Activated CD4-positive, alpha-beta T cell treated with anti-CD3 and anti-CD28 coated beads, Interleukin-2, amount 10 ng/mL, durations not matched to agents 24 days and 14 days (primary cell): ENCODE data around the gene NBPF26. TPM values are rescaled to one million over a fixed set of nuclear protein-coding genes. Genes with fewer than 3 reads are reported as not detected.
"Not testable (repeated sequence)": the region's sequence is repeated elsewhere in the genome, so short reads cannot be mapped to it uniquely, and the experiment has no call there.

Experiments used
- DNase-seq: peaks from one replicate; pipeline ENCODE4 v3.0.0; 2022
- H3K27ac Mint-ChIP-seq: one replicate; pipeline ENCODE4 v1.8.0; 2022; ENCODE audit warnings: mild to moderate bottlenecking, mixed read lengths
- H3K27me3 Mint-ChIP-seq: one replicate; pipeline ENCODE4 v1.8.0; 2022; ENCODE audit warnings: mixed read lengths
- H3K36me3 Mint-ChIP-seq: one replicate; pipeline ENCODE4 v1.8.0; 2022; ENCODE audit warnings: low read depth, mild to moderate bottlenecking, mixed read lengths
- H3K4me1 Mint-ChIP-seq: one replicate; pipeline ENCODE4 v1.8.0; 2021; ENCODE audit warnings: mixed read lengths
- H3K4me3 Mint-ChIP-seq: one replicate; pipeline ENCODE4 v1.8.0; 2022; ENCODE audit warnings: mild to moderate bottlenecking, moderate library complexity, mixed read lengths
- H3K9me3 Mint-ChIP-seq: one replicate; pipeline ENCODE4 v1.8.0; 2021; ENCODE audit warnings: mixed read lengths
- intact Hi-C: fragments of 100-400 bp; cut with micrococcal nuclease; formaldehyde crosslinking; loops from one replicate; pipeline ENCODE4 v1.15.1; 2023
- total RNA-seq: library from RNA; stranded (reverse); gene quantifications from 2 replicates; pipeline ENCODE4 v1.2.3, GENCODE V29; 2022

The NBPF26 gene
- total RNA-seq: 6.5 and 6.9 TPM in 2 replicates

- intact Hi-C loops, H3K27ac Mint-ChIP-seq, H3K36me3 Mint-ChIP-seq, H3K4me3 Mint-ChIP-seq, H3K9me3 Mint-ChIP-seq, H3K27me3 Mint-ChIP-seq, H3K4me1 Mint-ChIP-seq: not testable (repeated sequence)
- DNase-seq: peak; percentile 85
These were observed at the start of gene NBPF26 for GRCh38 chr1:120723715-120724402. NBPF26 (plus strand) TSS chr1:120723945.

- intact Hi-C loops: not testable (repeated sequence)
These were observed 43.5 kb upstream of the NBPF26 start for GRCh38 chr1:120680106-120680819.

DNA sequence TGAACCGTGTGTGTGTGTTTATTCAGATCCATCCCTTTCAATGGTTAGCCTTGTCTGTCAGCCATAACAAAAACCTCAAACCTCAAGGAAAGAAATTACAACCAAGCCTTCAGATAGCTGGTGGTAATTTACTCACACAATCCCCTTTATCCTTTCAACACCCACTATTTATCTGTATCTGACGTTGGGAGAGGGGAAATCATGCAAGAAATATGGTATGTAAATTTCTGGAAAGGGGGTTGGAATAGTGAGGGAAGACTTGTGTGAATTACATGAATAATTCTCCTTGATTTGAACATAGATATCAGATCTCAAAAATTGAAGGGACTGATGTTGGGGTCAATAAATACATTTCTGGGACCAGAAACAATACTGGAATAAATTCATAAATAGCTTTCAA lies 42.8 kb upstream of the NBPF26 start:
- H3K4me3 Mint-ChIP-seq, H3K27ac Mint-ChIP-seq, H3K9me3 Mint-ChIP-seq, H3K4me1 Mint-ChIP-seq, H3K27me3 Mint-ChIP-seq, intact Hi-C loops, DNase-seq, H3K36me3 Mint-ChIP-seq: not testable (repeated sequence)

More at GRCh38 chr1:120680106-120680819, 43.5 kb upstream of the NBPF26 start:
- not testable (repeated sequence) for H3K4me1 Mint-ChIP-seq, H3K4me3 Mint-ChIP-seq, H3K36me3 Mint-ChIP-seq, H3K27me3 Mint-ChIP-seq, H3K9me3 Mint-ChIP-seq, H3K27ac Mint-ChIP-seq, DNase-seq

DNA sequence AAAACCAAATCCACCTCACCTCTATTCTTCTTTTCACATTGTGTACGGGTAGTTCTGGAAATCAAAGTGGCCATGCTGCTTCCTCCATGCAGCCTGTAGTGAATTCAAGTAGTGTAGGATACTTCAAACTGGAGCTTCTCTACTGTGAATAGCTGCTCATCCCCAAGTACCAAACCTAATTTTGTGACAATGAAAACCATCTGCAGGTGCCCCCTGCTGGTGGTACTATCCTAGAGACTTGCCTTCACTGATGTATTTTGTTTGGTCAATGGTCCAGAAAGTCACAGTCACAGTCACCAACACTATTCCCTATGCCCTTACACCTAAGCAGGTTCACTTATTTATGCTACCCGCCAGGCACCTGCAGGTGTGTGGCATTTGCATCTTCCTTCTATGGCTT lies 39.3 kb upstream of the NBPF26 start:
- H3K4me3 Mint-ChIP-seq, H3K27ac Mint-ChIP-seq, H3K4me1 Mint-ChIP-seq, H3K36me3 Mint-ChIP-seq, intact Hi-C loops, H3K9me3 Mint-ChIP-seq, H3K27me3 Mint-ChIP-seq, DNase-seq: not testable (repeated sequence)

GRCh38 chr1:120685622-120686021 lies 38.1 kb upstream of the NBPF26 start:
- DNase-seq, H3K4me1 Mint-ChIP-seq, H3K27ac Mint-ChIP-seq, H3K9me3 Mint-ChIP-seq, intact Hi-C loops, H3K36me3 Mint-ChIP-seq, H3K4me3 Mint-ChIP-seq, H3K27me3 Mint-ChIP-seq: not testable (repeated sequence)

- H3K27me3 Mint-ChIP-seq, H3K36me3 Mint-ChIP-seq, DNase-seq, intact Hi-C loops, H3K4me1 Mint-ChIP-seq, H3K9me3 Mint-ChIP-seq, H3K27ac Mint-ChIP-seq, H3K4me3 Mint-ChIP-seq: not testable (repeated sequence)
These were observed 36.5 kb upstream of the NBPF26 start for GRCh38 chr1:120687250-120687649.

GRCh38 chr1:120700807-120701562 lies 22.8 kb upstream of the NBPF26 start:
- H3K4me3 Mint-ChIP-seq: peak overlapping the region; percentile 47
- H3K36me3 Mint-ChIP-seq, H3K27me3 Mint-ChIP-seq, intact Hi-C loops, H3K27ac Mint-ChIP-seq, H3K4me1 Mint-ChIP-seq, H3K9me3 Mint-ChIP-seq: not testable (repeated sequence)
- DNase-seq: peak; percentile 48

DNA sequence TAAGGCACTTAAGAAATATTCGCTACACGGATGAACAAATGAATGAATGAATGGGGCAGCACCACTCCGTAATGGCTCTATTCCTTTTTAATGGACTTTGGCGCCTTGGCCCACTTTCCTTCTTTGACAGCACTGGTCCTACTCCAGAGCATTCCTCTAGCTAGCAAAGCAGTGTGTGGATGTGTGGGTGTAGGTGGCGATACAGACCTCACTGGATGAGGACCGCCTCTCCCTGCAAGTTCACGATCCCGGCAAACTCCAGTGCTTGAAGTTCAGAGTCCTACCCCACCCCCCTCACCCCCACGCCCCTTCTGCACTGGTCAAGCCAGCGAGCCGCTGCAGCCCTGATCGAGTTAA lies 409 bp upstream of the NBPF26 start:
- H3K27ac Mint-ChIP-seq, H3K4me3 Mint-ChIP-seq, H3K4me1 Mint-ChIP-seq, DNase-seq, H3K36me3 Mint-ChIP-seq, intact Hi-C loops, H3K27me3 Mint-ChIP-seq, H3K9me3 Mint-ChIP-seq: not testable (repeated sequence)

- intact Hi-C loops, H3K27ac Mint-ChIP-seq, H3K4me3 Mint-ChIP-seq, H3K27me3 Mint-ChIP-seq, H3K4me1 Mint-ChIP-seq, H3K36me3 Mint-ChIP-seq, DNase-seq, H3K9me3 Mint-ChIP-seq: not testable (repeated sequence)
These were observed 762 bp downstream of the NBPF26 start for GRCh38 chr1:120724507-120724906.

GRCh38 chr1:120728811-120729210 lies 5.1 kb downstream of the NBPF26 start:
- H3K9me3 Mint-ChIP-seq, intact Hi-C loops, H3K27me3 Mint-ChIP-seq, H3K4me3 Mint-ChIP-seq, DNase-seq, H3K27ac Mint-ChIP-seq, H3K4me1 Mint-ChIP-seq, H3K36me3 Mint-ChIP-seq: not testable (repeated sequence)

GRCh38 chr1:120769090-120769489 lies 45.3 kb downstream of the NBPF26 start:
- H3K27ac Mint-ChIP-seq, H3K36me3 Mint-ChIP-seq, H3K27me3 Mint-ChIP-seq, H3K9me3 Mint-ChIP-seq, H3K4me1 Mint-ChIP-seq, H3K4me3 Mint-ChIP-seq, intact Hi-C loops: not testable (repeated sequence)
- peak; percentile 53 for DNase-seq

DNA sequence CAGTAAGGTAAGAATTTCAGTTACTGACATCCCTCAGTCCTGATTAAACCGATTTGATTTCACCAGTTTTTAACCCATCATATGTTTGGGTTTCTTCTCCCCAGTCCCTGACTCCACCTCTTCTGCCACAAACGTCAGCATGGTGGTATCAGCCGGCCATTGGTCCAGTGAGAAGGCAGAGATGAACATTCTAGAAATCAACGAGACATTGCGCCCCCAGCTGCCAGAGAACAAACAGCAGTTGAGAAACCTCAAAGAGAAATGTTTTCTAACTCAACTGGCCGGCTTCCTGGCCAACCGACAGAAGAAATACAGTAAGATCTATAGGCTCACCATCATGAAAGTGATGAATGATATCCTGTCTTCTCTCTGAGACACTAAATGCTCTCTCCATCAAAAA lies 81.7 kb downstream of the NBPF26 start:
- H3K4me3 Mint-ChIP-seq, H3K27ac Mint-ChIP-seq, intact Hi-C loops, H3K27me3 Mint-ChIP-seq, H3K36me3 Mint-ChIP-seq, H3K4me1 Mint-ChIP-seq, H3K9me3 Mint-ChIP-seq, DNase-seq: not testable (repeated sequence)

DNA sequence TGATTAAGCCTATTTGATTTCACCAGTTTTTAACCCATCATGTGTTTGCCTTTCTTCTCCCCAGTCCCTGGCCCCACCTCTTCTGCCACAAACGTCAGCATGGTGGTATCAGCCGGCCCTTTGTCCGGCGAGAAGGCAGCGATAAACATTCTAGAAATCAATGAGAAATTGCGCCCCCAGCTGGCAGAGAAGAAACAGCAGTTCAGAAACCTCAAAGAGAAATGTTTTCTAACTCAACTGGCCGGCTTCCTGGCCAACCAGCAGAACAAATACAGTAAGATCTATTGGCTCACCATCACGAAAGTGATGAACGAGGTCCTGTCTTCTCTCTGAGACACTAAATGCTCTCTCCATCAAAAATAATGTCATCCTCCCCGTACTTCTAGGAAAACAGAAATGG lies 88.1 kb downstream of the NBPF26 start:
- H3K4me3 Mint-ChIP-seq, H3K4me1 Mint-ChIP-seq, DNase-seq, H3K27me3 Mint-ChIP-seq, H3K36me3 Mint-ChIP-seq, H3K9me3 Mint-ChIP-seq, H3K27ac Mint-ChIP-seq, intact Hi-C loops: not testable (repeated sequence)

DNA sequence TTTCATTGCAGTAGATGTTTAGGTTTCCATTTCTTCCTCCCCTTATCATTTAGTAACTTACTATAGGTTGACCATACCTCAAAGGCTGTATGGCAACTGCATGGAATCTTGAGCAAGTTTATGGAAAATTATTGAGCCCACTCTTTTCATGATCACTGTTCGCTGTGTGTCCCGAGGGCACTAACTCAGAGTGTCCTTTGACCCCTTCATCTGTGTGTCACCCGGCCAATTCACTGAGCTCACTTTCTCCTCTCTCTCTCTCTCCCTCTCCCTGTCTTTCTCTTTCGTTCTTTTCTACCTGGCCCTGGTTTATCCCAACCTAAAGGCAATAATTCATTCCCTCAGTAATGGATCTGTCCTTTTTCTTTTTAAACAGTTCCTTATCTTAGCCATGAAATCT lies 101.3 kb downstream of the NBPF26 start:
- H3K9me3 Mint-ChIP-seq, H3K36me3 Mint-ChIP-seq, H3K27ac Mint-ChIP-seq, H3K4me1 Mint-ChIP-seq, H3K27me3 Mint-ChIP-seq, intact Hi-C loops, DNase-seq, H3K4me3 Mint-ChIP-seq: not testable (repeated sequence)
